DMS153 treated with DMSO at 0.1 percent for 48 hours (cell line): ENCODE measurements around the gene TEDC2.
A peak's percentile ranks its signal among the peaks of the same experiment; 100 is the strongest.

Experiments
- DNase-seq: peaks from one replicate; lab custom pipeline; 2025; ENCODE audit not compliant: unreplicated experiment; lab: John Stamatoyannopoulos, UW

Gene TEDC2

DNA sequence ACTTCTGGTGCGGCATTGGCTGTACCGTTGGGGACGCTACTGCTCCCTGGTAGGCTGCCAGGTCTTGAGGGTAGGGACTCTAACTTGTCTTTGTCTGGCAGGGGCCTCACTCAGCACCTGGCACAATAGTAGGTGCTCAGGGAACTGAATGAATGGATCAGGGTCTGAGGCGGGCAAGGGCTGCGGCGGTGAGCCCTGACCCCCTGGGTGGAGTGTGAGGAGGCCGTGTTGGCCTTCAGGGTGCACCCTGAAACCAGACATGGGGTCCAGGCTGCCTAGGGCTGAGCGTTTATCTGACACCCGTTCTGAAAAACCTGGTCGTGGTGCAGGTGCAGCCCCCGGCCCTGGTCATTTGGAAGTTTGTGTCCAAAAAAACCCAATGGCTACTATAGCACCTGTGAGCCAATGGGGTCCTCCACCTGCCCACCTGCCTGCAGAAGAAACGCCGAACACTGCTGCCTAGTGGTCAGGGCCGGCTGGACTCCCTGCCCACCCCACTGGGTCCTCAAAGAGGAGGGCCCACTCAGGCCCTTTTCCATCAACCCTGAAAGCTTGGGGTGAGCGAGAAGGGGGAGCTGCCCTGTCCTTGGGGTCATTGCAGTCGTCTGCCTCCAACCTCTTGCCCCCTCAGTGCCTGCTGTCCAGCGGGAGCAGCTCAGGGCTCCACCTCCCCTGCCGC, 49.0 kb downstream of the TEDC2 start:
- DNase-seq: no peak

DNA sequence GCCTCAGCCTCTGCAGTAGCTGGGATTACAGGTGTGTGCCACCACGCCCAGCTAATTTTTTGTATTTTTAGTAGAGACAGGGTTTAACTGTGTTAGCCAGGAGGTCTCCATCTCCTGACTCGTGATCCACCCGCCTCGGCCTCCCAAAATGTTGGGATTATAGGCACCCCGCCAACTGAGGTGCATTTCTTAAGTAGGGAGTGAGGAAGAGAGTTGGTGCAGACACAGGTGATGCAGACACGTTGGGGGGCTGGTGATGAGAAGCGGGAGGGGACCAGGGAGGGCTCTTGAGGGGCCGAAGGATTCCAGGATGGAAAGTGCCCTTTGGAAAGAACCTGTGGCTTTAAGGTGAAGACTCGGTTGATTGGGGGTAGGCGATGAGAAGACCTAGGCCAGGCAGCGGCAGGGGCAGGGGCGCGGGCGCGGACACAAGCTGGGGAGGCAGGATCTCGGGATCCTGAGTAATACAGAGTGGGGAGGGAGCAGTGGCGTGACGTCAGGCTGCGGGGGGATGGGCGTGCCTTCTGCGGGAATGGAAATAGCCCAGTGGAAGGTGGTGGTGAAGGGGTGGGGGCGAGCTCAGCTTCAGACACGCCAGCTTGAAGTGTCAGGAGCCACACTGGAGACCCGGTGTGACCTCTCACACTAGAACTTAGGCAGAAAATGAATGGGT, 51.4 kb downstream of the TEDC2 start:
- no peak for DNase-seq

DNA sequence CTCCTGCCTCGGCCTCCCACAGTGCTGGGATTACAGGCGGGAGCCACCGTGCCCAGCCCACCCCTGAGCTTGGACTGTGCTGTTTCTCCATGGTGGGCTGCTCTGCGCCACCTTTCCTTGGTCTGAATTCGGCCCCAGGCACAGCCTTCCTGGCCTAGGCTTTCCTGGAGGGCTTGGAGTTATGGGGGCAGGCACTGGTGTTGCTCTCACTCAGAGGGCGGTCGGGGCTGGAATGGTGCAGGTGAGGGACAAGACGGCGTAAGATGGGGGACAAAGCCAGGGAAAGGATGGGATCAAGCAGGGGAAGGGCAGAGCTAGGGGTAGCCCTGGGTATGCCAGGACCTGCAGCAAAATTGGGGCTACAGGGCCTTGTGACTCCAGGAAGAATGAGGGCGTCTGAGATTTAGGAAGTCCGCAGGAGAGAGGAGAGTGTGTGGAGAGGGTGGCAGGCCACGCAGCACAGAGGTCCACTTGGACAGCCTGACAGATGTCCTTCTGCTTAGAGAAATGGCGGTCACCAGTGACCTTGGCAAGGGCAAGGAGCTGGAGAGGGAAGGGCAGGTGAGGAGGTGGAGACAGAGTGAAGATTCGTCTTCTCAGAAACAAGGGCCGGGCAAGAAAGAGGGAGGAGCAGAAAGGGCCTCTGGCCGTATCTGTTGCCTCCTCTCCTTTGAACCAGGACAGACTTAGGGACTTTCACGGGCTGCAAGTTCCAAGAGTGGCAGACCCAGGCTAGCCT, 52.3 kb downstream of the TEDC2 start:
- no peak for DNase-seq

DNA sequence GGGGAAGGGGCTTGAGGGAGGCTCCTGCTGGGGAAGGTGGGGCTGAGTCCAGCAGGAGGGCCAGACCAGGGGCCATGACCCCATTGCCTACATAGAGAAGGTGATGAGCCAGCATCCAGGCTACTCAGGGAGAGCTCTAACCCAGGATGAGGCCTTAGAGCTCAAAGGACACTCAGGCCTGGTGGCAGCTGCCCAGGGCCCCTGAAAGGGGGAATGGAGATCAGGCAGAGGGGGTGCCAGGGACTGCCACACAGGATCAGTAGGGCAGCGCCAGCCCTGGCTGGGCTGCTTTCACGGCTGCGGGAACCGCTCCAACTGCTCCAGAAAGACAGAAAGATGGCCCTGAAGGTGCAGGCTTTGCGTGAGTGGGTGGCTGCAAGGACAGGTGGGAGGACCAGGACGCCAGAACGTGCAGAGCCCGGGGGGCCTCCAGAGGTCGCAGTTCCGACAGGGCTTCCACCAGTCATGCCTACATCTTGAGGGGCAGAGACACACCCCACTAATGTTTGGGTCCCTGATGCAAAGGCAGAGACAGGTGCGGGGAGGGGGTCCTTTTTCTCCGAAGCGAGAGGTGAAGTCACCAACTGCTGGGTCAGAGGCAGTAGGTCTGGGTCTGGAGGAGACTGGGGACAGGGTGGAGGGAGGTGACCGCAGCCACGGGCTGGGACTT, 53.0 kb downstream of the TEDC2 start:
- no peak for DNase-seq

DNA sequence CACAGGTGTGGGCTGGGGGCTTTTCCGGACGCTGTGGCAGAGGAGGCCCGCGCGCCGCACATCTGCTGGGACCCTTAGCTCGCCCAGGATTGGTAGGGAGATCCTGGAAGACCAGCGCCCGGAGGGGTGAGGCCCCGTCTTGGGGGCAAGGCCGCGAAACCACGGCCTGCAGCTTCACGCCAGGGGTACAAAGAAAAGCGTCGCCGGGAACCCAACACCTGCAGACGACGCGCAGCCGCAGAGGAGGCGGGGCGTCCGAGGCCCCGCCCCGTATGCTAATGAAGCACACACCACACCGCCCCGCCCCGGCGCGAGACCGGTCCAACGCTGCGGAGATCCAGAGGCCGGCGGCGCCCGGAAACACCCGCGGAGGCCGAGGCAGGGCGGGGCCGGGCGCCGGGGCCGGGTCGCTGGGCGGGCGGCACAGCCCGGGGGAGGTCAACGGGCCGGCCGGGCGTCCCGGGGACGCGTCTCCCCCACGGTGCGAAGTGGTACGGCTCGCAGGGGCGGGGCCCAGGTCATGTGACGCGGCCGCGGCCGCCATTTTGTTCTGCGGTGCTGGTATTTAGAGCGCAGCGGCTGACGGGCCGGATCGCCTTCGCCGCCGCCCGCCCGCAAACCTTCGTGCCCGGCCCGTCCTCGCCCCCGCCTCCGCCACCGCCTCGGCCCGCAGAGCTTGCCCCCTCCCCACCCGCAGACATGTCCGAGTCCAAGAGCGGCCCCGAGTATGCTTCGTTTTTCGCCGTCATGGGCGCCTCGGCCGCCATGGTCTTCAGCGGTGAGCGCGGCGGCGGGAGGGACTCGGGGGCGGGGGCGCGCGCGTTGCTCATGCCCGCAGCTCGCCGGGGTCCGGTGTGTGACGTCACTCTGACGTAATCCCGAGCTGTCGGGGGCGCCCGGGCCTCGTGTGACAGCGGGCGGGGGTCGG, 53.8 kb downstream of the TEDC2 start, which contains the start of gene ATP6V0C:
Gene ATP6V0C (plus strand): TSS at position 548 of the 928 bp plus-strand sequence. CDS start 152 bp downstream, at position 700.
- DNase-seq: peak; percentile 77
